Ovary (tissue), 9 donors: ENCODE results near the gene ZNF281. TPM values are rescaled to one million over a fixed set of nuclear protein-coding genes. Genes with fewer than 3 reads are reported as not detected.

Experiments used
- DNase-seq, 5 donors: peaks; one replicate each; pipeline ENCODE4 v3.0.0-alpha.2; 2019 to 2020
- H3K27ac ChIP-seq, 2 donors: fragments of 200-600 bp; one replicate each; pipeline versions ENCODE4 v1.5.1 to v1.8.0; 2019 to 2022
- H3K27me3 ChIP-seq: fragments of 200-600 bp; one replicate; pipeline ENCODE4 v1.8.0; 2022
- H3K36me3 ChIP-seq: fragments of 200-600 bp; sonication (generic); one replicate; pipeline ENCODE4 v1.5.1; 2019
- H3K4me1 ChIP-seq: one replicate; pipeline ENCODE4 v1.8.1; 2013; ENCODE audit warnings: mild to moderate bottlenecking, moderate library complexity; ENCODE audit not compliant: insufficient read depth
- H3K4me3 ChIP-seq: fragments of 200-600 bp; sonication (generic); one replicate; pipeline ENCODE4 v1.5.1; 2017
- H3K9me3 ChIP-seq, 2 donors: fragments of 200-600 bp in 1 of 2; sonication (generic) in 1 of 2; one replicate each; pipeline versions ENCODE4 v1.5.1 to v1.8.1; 2013 to 2019; ENCODE audit warnings: mild to moderate bottlenecking in 1 of 2, moderate library complexity in 1 of 2
- CTCF ChIP-seq, 3 donors: fragments of 450-650 bp in 2 of 3; fragments of 200-600 bp in 1 of 3; IDR thresholded peaks; one replicate each; pipeline versions ENCODE4 v1.5.1 to v1.8.0; 2016 to 2022; ENCODE audit warnings: antibody characterized with exemption in 3 of 3, mild to moderate bottlenecking in 1 of 3
- EP300 ChIP-seq: sonication (generic); formaldehyde crosslinking; IDR thresholded peaks from one replicate; pipeline ENCODE4 v1.6.1; 2017; ENCODE audit warnings: antibody characterized with exemption
- POLR2A ChIP-seq: fragments of 450-650 bp; IDR thresholded peaks from one replicate; pipeline ENCODE4 v1.6.1; 2017; ENCODE audit warnings: antibody characterized with exemption, mild to moderate bottlenecking, moderate library complexity
- WGBS, 3 donors: extraction: QIAGEN DNeasy Blood & Tissue Kit in 1 of 3; methylation state at CpG; one replicate each; pipeline versions ENCODE4 v1.1.5 to v1.1.7; 2013 to 2017; 5-methylcytosine and 5-hydroxymethylcytosine counted together
- intact Hi-C, 4 donors: fragments of 100-400 bp; cut with DNase I; formaldehyde crosslinking; loops; one replicate each; pipeline versions ENCODE4 v1.11.0 to v1.15.1; 2022 to 2023
- polyA plus RNA-seq, 2 donors: library from polyadenylated mRNA; stranded (reverse); fragments of 200-250 nt in 1 of 2; fragments of 350-450 nt in 1 of 2; fragmentation: Illumina TruSeq in 1 of 2; extraction: RNeasy Lipid Tissue Mini Kit (QIAGEN cat#74804) in 1 of 2; gene quantifications; one replicate each; pipeline ENCODE4 v1.2.3, GENCODE V29; 2013 to 2014
- total RNA-seq, 7 donors: library from RNA; depleted of rRNA in 2 of 7; stranded (reverse); fragments of >200 nt in 2 of 7; fragmentation: NEBNext Ultra II Directional in 3 of 7; extraction: Animal tissue kit (Norgen Biotek cat#: 25700) in 3 of 7; gene quantifications; one replicate each; pipeline versions ENCODE4 v1.1.0 to v1.2.4, GENCODE V29; 2016 to 2023
- donor health status: DM: no; HTN: no; CAD: no; lungs with moderate emphysema.
- donor health status: DM: no; HTN: no; CAD: no.
- donor health status: Bipolar disorder and iron deficiency.
- donor health status: DM: yes; HTN: yes; CAD: no.
- donor health status: DM: no; HTN: no; CAD: no.
- donor health status: DM: yes; HTN: yes; CAD: no.

The ZNF281 gene
- total and polyA plus RNA-seq, 9 donors, result 3.7 to 12.4 (median 10.7) TPM

GRCh38 chr1:200453553-200453905 is 43.7 kb upstream of the ZNF281 start:
- intact Hi-C loops, result no loop called here
- Histone ChIP-seq H3K36me3 (no peaks in the 10 kb centered on the region), H3K4me1 (peaks cover 2% of the 10 kb centered on the region), H3K27me3 (no peaks in the 10 kb centered on the region), H3K4me3 (no peak overlapping the region), H3K9me3 (no peaks in the 10 kb centered on the region), H3K27ac (no peak overlapping the region)
- 5 to 35% (median 10%) methylated on average over 3 of the region's 3 CpGs for WGBS, 3 donors
- no peak for TF ChIP-seq POLR2A
- TF ChIP-seq CTCF (IDR thresholded peaks at IDR 0.05), result no peak
- no peak for TF ChIP-seq EP300
- no peak for DNase-seq

DNA sequence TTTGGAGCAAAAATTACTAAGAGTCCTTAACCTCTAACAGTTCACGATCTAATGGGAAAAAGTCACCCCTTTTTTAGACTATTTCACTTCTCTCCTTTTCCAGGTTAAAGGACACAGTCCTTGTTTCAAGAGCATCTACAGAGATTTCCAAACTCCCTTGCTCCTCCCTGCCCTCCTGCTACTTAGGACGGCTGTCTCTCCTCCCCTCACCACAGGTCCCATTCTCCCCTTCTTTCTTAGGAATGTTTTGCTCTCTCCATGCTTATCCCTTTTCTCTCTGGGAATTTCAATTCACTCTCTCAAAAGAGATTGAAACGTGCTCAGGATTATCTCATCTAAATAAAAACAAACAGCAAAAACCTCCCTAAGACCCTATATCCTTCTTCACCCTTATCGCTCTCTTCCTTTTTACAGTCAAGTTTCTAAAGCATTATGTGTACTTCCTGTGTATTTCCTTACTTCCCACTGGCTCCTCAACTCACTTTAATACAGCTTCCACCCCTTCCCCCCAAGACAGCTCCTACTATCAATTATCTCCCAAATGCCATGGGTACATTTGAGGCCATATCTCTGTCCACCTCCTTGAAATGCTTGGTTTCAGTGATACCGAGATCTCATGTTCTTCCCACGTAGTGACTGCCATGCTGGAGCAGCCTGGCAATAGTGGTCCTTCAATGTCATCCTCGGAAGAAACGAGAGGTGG is 43.2 kb upstream of the ZNF281 start:
- no peaks in the 10 kb centered on the region for H3K27me3 ChIP-seq
- H3K9me3 ChIP-seq, result no peaks in the 10 kb centered on the region
- H3K36me3 ChIP-seq, result no peaks in the 10 kb centered on the region
- H3K27ac ChIP-seq, result no peak overlapping the region
- H3K4me3 ChIP-seq, result no peak overlapping the region
- peaks cover 2% of the 10 kb centered on the region for H3K4me1 ChIP-seq
- TF ChIP-seq EP300 (no peak), CTCF (IDR thresholded peaks at IDR 0.05) (no peak), POLR2A (no peak)
- intact Hi-C loops, result no loop called here
- no peak for DNase-seq
- WGBS, 3 donors, result 49 to 66% (median 49%) methylated on average over 8 of the region's 8 CpGs

DNA sequence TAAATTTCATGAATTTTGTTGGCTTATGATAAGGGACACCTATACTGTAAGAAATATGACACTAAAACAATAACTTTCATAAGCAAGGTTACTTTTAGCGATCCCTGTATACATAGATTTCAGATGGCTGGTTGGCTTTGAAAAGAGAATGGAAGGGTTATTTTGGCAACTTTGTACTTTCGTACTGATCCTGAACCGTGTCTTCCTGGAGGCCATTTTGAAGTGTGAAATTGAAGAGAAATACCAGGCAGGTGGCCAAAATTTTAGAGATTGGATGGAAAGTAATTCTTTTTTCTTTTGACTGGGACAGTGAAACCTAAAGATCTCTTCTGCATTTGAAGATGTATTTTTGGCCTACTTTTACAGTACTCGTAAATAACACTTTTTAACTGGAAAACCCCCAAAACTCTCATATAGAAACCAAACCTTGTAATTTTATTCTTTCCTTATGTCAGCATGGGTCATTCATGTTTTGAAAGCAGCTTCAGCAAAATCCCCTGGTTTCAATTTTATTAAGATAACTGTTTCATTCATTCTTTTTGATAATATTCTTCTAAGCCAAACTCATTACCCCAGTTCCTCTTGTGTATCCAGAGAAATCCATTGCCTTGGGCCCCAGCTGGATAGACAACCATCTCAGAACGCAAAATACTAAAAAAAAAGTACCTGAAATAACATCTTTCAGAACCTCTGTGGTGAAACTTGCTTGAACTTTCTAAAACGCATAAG is 38.4 kb upstream of the ZNF281 start:
- Histone ChIP-seq H3K27me3 (no peaks in the 10 kb centered on the region), H3K4me1 (no peaks in the 10 kb centered on the region), H3K36me3 (no peaks in the 10 kb centered on the region), H3K9me3 (no peaks in the 10 kb centered on the region), H3K4me3 (no peak overlapping the region), H3K27ac (no peak overlapping the region)
- TF ChIP-seq EP300 (no peak), CTCF (IDR thresholded peaks at IDR 0.05) (no peak), POLR2A (no peak)
- intact Hi-C loops, result no loop called here
- 68 to 82% (median 80%) methylated on average over 6 of the region's 6 CpGs for WGBS, 3 donors
- no peak for DNase-seq

DNA sequence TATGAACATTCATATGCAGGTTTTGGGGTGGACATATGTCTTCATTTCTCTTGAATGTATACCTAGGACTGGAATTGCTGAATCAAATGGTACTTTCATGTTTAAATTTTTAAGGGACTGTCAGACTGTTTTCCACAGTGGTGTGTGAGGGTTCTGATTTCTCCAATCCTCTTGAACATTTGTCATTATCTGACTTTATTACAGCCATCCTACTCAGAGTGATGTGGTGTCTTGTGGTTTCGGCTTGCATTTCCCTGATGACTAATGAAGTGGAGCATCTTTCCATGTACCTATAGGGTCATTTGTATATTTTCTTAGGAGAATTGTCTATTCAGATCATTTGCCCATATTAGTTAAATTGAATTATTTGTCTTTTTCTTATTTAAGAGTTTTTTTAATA is 35.4 kb upstream of the ZNF281 start:
- Histone ChIP-seq H3K4me1 (no peaks in the 10 kb centered on the region), H3K27me3 (no peaks in the 10 kb centered on the region), H3K4me3 (no peak overlapping the region), H3K36me3 (no peaks in the 10 kb centered on the region), H3K9me3 (no peaks in the 10 kb centered on the region), H3K27ac (no peak overlapping the region)
- DNase-seq, result no peak
- TF ChIP-seq POLR2A (no peak), EP300 (no peak), CTCF (IDR thresholded peaks at IDR 0.05) (no peak)
- intact Hi-C loops, result no loop called here
- WGBS, 3 donors, result 94 to 100% (median 97%) methylated on average over 1 of the region's 1 CpG
